Measurements from ENCODE around the gene PDE6D.

The PDE6D gene

GRCh38 chr2:231706731-231707624 is 74.1 kb downstream of the PDE6D start:
- H3K27ac ChIP-seq: peak overlapping the region; percentile 98
- TF ChIP-seq ZFX (IDR thresholded peaks at IDR 0.05): peak; percentile 83; the same call in 1 of the 2 replicates
- TF ChIP-seq CTCF (conservative IDR thresholded peaks at IDR 0.05): peak; percentile 95

GRCh38 chr2:231704017-231704416 is 77.1 kb downstream of the PDE6D start:
- no peak overlapping the region for H3K27ac ChIP-seq
- TF ChIP-seq ZFX (IDR thresholded peaks at IDR 0.05) (no peak), CTCF (conservative IDR thresholded peaks at IDR 0.05) (no peak)

- peak overlapping the region; percentile 48 for H3K27ac ChIP-seq
- TF ChIP-seq ZFX (IDR thresholded peaks at IDR 0.05) (no peak), CTCF (conservative IDR thresholded peaks at IDR 0.05) (no peak)
Measured at GRCh38 chr2:231701456-231702373, 79.4 kb downstream of the PDE6D start.

GRCh38 chr2:231699006-231699405 is 82.1 kb downstream of the PDE6D start:
- no peak for TF ChIP-seq ZFX (IDR thresholded peaks at IDR 0.05)
- TF ChIP-seq CTCF (conservative IDR thresholded peaks at IDR 0.05): no peak
- no peak overlapping the region for H3K27ac ChIP-seq

- no peak for TF ChIP-seq ZFX (IDR thresholded peaks at IDR 0.05)
- no peak for TF ChIP-seq CTCF (conservative IDR thresholded peaks at IDR 0.05)
Measured at GRCh38 chr2:231696004-231696367, 85.1 kb downstream of the PDE6D start.

GRCh38 chr2:231693956-231694355 is 87.1 kb downstream of the PDE6D start:
- TF ChIP-seq ZFX (IDR thresholded peaks at IDR 0.05): no peak
- TF ChIP-seq CTCF (conservative IDR thresholded peaks at IDR 0.05): no peak
- no peak overlapping the region for H3K27ac ChIP-seq

More at GRCh38 chr2:231696004-231696367, 85.1 kb downstream of the PDE6D start:
- no peak overlapping the region for H3K27ac ChIP-seq

GRCh38 chr2:231692847-231693246 is 88.2 kb downstream of the PDE6D start:
- H3K27ac ChIP-seq: no peak overlapping the region
- no peak for TF ChIP-seq ZFX (IDR thresholded peaks at IDR 0.05)
- TF ChIP-seq CTCF (conservative IDR thresholded peaks at IDR 0.05): no peak
